ENCODE measurements around the gene REXO1.
"Not testable (repeated sequence)": the region's sequence is repeated elsewhere in the genome, so short reads cannot be mapped to it uniquely, and the experiment has no call there.

The REXO1 gene

DNA sequence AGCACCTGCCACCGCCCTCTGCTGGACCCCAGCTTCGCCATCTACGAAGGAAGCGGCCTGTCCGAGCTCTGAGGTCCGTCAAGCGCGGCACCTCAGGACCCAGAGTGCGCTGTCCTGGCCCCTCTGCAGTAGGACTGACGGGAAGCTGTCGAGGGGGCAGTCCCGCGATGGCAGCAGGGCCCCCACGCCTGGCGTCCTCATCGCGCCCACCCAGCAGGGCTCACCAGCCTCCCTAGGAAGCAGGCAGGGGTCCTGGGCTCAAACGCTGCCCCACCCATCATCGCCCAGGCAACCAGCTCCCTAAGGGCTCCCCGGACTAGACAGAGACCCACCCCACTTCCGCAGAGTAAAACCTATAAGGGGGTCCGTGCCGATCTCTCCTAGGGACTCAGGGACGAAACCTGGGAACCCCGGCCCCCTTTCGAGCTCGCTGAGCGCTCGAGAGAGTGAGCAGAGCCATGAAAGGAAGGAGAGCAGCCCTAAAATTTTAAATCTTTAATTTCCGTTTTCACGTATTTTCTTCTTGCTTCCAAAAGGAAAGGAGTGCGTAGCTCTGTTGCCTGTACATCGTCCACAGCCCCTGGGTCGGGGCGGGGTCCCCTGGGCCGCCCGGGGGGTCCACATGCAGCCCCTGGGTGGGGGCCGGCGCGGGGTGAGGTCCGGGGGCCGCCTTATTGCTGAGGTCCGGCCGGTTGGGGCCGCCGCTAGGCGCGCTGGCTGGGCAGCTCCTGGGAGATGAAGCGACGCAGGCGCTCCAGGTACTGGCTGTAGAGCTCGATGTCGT, 28.4 kb upstream of the REXO1 start:
- not testable (repeated sequence) for DNase-seq (ENCODE audit: low spot score)

GRCh38 chr19:1875646-1876495, 27.6 kb upstream of the REXO1 start:
- peak; percentile 93 for DNase-seq (ENCODE audit: low spot score)

GRCh38 chr19:1875265-1875645, 27.0 kb upstream of the REXO1 start:
- DNase-seq (ENCODE audit: low spot score), result not testable (repeated sequence)

DNA sequence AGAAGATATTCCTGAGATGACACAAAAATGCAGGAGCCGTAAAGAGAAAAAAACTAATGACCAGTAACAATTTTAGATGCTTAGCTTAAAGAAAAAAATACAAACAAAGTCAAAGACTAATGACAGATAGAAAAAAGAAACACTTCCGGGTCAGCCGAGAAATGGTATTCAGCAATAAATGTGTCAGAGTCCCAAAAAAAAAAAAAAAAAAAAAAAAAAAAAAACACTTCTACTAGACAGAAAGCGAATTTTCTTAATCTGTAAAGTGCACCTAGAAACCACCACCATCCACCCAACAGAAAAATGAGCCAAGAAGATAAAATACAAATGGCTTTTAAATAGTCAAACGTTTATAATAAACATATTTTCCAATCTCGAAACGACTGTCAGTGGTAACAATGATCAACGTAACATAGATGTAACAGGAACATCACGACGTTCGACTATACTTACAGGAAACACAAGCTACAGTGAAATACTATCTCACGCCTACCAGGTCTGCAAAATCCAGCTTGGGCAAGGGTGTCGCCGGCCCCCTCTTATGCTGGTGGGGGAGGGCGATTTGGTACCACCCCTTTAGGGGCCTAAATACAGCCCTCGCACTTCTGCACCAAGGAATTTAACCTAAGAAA, 26.4 kb upstream of the REXO1 start:
- no peak for DNase-seq (ENCODE audit: low spot score)

GRCh38 chr19:1873524-1874473, 25.5 kb upstream of the REXO1 start:
- DNase-seq (ENCODE audit: low spot score), result no peak

- DNase-seq (ENCODE audit: low spot score), result no peak
These were observed 24.7 kb upstream of the REXO1 start for GRCh38 chr19:1872807-1873523.

- no peak for DNase-seq (ENCODE audit: low spot score)
These were observed 23.3 kb upstream of the REXO1 start for GRCh38 chr19:1871630-1872029.

DNA sequence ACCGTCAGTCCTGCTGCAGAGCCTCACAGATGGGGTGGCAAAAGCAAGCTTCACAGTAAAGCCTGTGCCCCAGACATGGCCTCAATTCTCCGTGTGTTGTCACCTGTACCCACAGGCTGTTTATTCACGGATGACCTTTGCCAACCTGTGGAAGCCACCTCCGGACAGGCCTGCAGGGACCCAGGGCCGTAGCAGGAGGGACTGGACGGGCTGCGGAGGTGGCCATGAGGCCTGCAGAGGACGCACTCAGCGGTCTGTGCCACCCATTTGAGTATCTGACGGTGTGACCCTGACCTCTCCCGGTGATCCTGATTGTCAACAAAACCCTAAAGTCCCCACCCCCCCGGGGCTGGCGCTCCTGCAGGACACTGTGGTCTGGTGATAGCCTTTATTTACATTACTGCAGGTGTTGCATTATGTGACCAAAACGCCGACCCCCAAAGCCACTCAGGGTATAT, 22.9 kb upstream of the REXO1 start:
- DNase-seq (ENCODE audit: low spot score), result no peak

DNA sequence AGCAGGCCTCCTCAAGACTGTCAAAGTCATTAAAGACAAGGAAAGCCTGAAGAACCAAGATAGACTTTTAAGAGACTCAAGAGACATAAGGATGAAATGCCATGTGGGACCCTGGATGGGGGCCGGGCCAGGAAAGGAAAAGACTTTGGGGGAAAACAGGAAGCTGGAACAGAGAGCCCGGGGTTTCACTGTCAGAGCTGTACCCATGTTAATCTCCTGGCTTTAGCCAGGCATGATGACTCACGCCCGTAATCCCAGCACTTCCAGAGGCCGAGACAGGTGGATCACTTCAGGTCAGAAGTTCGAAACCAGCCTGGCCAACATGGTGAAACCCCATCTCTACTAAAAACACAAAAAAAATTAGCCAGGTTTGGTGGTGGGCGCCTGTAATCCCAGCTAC, 20.7 kb upstream of the REXO1 start:
- DNase-seq (ENCODE audit: low spot score), result no peak

- no peak for DNase-seq (ENCODE audit: low spot score)
These were observed 19.1 kb upstream of the REXO1 start for GRCh38 chr19:1867349-1867724.

- no peak for DNase-seq (ENCODE audit: low spot score)
These were observed 18.5 kb upstream of the REXO1 start for GRCh38 chr19:1866693-1867348.

- DNase-seq (ENCODE audit: low spot score), result no peak
These were observed 17.1 kb upstream of the REXO1 start for GRCh38 chr19:1865172-1866010.

DNA sequence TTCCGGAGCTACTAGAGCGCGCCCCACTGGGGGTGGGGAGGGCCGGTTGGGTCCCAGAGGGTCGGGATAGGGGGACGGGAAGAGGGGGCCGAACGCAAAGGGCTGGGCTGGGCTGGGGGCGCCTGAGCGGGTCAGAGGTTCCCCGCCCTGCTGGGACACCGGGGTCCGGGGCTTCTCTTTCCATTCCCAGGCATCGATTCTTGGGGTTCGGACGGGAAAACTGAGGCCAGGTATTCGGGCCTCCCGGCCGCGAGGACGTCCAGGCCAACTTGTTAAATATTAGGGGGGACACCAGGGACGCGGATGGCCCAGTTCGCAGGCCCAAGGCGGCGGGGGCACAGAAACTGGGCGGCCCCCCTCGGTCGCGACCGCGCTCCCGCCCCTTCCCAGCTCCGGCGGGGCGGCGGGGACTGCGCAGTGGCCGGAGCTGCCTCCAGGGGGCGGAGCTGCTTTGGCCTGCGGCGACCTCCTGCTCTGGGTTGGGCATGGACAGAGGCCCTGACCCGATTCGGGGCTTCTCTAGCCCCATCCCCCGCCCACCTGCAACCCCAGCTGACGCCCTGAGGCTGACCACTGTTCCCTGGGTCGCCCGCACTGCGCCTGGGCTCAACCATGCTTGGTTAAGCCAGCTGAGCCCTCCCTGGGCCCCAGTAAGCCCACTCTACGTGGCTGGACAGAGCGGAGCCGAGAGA, 16.3 kb upstream of the REXO1 start:
- DNase-seq (ENCODE audit: low spot score), result peak; percentile 89

GRCh38 chr19:1863638-1864479, 15.6 kb upstream of the REXO1 start:
- peak; percentile 96 for DNase-seq (ENCODE audit: low spot score)

DNA sequence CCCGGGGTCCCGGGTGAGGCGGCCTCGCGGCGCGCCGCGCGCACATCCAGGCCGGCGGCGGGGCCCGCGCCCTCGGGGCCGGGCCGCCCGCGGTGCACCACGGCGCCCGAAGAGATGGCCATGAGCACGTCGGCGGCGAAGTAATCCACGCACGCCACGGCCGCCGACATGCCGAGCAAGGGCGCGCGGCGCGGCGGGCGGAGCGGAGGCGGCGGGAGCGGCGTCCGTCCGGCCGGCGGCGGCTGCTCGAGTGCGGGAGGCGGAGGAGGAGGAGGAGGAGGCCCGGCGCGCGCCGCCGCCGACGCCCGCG, 15.0 kb upstream of the REXO1 start, which contains the start of gene KLF16:
KLF16 (minus strand) TSS at position 252 of the 310 bp plus-strand sequence; CDS start at position 170, 82 bp downstream.
- DNase-seq (ENCODE audit: low spot score), result no peak

DNA sequence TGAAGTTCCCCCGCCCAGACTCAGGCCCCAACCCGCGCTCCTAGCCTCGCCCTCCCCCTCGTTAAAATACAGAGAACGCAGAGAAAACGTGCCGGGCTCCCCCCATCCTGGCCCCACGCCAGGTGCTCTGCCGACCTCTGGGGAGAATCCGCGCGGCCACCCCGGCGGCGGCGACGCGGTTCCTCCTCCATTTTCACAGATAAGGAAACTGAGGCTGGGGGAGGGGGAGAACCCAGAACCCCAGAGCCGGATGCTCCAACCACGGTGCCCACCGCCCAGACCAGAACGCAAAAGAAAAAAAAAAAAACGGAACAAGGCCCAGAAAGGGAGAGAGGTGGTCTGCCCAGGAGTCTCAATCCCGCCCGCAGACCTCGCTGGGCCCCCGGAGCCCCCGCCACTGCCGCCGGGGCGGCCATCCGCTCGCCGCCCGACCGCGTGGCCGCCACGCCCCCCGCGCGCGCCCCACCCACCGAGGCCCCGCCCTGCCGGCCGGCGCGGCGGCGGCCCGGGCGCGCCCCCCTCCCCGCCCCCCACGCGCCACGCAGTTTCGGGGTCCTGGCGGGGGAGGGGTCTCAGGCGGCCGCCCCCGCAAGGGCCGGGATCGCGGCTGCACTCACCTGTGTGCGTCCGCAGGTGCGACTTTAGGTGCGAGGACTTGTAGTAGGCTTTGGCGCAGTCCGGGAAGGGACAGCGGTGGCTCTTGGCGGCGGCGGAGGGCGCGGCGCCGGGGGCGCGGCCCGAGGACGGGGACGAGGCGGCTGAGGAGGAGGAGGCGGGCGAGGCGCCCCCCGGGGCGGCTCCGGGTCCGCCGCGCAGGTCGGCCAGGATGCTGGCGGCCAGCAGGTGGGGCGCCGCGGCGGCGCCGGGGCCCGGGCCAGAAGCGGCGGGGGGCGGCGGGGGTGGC, 14.4 kb upstream of the REXO1 start:
- peak; percentile 82 for DNase-seq (ENCODE audit: low spot score)

- DNase-seq (ENCODE audit: low spot score), result no peak
These were observed 13.8 kb upstream of the REXO1 start for GRCh38 chr19:1862068-1862423.
